ENCODE results near the gene SLC9A9. TPM values are rescaled to one million over a fixed set of nuclear protein-coding genes. Genes with fewer than 3 reads are reported as not detected.

SLC9A9 gene
- total RNA-seq (10 to 100 TPM; 22.0 to 39.7 TPM), polyA plus RNA-seq (ENCODE audit: insufficient read length in 2 of 2) (10 to 100 TPM; 12.0 to 16.2 TPM)
- long read RNA-seq, donor 1, partial matches to known transcripts: 0 of 1 reads
- long read RNA-seq, donor 1, other reads (novel, unspliced or antisense): 0 of 1 reads
- long read RNA-seq, donor 2, partial matches to known transcripts: 0 of 3 reads
- long read RNA-seq, donor 2, other reads (novel, unspliced or antisense): 0 of 3 reads
- long read RNA-seq, donor 3, partial matches to known transcripts: 0 of 2 reads
- long read RNA-seq, donor 3, other reads (novel, unspliced or antisense): 0 of 2 reads
- long read RNA-seq, donor 4, partial matches to known transcripts: 0 of 1 reads
- long read RNA-seq, donor 4, other reads (novel, unspliced or antisense): 0 of 1 reads

DNA sequence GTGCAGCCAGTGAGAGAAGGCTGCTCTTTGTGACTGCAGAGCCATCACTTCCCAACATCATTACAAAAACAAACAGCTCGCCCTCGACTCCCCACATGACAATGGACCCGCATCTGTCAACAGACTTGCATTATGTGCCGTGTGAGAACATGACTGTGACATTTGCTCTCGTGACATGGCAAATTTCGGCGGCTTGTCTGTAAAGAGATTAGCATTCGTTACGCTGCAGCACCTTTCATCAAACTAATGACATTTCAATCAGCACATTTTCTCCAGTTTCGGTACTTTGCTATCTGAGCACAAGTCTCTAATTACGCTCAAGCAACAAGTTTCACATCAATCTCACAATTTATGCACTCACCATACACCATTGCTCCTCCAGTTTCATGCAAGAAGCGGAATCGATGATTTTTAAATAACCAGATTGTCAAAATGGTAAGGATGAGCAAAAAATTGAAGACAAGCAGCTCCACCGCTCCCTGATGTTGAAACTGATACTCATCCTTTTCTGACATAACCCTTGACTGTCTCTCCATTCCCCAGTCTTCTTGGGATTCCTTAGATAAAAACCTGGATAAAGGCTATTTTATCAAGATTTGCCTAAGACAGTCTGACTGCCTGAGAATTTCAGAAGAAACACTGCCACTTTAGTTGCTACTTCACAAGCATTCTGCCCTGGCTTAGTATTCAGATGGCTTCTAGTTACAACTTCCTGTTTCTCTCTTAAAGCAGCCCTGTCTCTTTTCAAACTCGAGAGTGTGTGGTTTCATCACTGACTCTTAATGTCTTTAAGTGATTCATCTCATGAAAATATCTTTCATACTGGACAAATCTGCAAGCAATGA lies at the start of gene SLC9A9:
SLC9A9 (minus strand) TSS at position 682 of the 845 bp plus-strand sequence; CDS start at position 536, 146 bp downstream.
- DNase-seq (ENCODE audit: low read depth in 4 of 6, low spot score in 6 of 6): peak in 4 of 6 donors; percentile 43 to 79 (median 71)
- Histone ChIP-seq H3K36me3 (ENCODE audit: control insufficient read depth, insufficient read depth, low read length) (no peaks in the 10 kb centered on the region), H3K4me1 (ENCODE audit: control insufficient read depth, insufficient read depth, low read length) (no peaks in the 10 kb centered on the region), H3K27me3 (ENCODE audit: control insufficient read depth, insufficient read depth, low read length) (no peaks in the 10 kb centered on the region), H3K4me3 (ENCODE audit: low read depth, low read length) (peak within 1 kb of the TSS; percentile 69), H3K9me3 (ENCODE audit: control insufficient read depth, insufficient read depth, low read length) (no peaks in the 10 kb centered on the region), H3K27ac (ENCODE audit: low read depth, low read length) (peak within 1 kb of the TSS; percentile 74)
- under 1% methylated on average over 11 of the region's 15 CpGs for WGBS (ENCODE audit: insufficient coverage)

DNA sequence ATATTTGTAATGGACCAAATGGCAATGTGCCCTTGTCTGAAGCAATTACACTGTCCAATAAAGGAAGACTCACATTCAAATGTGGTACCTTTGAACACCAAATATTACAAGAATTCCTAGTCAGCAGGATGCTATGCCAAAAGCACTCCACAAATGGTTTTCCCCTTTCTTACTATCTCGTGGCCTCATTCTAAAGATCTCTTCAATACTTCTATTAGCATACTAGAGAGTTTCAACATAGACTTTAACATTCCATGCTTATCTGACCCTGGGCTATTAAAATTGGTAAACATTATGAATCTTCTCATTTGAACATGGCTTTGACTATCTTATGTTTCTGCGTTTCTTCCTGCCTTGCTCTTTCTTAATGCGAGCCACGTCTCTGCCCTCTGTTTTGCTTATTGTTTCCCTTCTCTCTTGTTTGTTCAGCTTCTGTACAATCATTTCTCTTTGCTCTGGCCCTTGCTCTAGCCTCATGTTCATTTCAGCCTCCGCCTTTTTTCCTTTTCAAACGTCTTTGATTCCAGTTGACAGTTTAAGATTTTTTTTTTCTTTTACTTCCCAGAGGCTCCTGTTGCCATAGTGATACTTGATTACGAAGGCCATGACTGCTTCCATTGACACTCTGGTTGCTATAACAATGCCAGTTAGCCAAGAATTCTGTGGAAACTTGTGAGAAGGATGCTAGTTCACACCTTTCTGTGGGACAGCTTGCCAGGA lies 49.5 kb upstream of the SLC9A9 start:
- DNase-seq (ENCODE audit: low read depth in 4 of 6, low spot score in 6 of 6): peak in 5 of 6 donors; percentile 45 to 92 (median 52)
- H3K36me3 ChIP-seq (ENCODE audit: control insufficient read depth, insufficient read depth, low read length): no peaks in the 10 kb centered on the region
- no peaks in the 10 kb centered on the region for H3K9me3 ChIP-seq (ENCODE audit: control insufficient read depth, insufficient read depth, low read length)
- no peaks in the 10 kb centered on the region for H3K27me3 ChIP-seq (ENCODE audit: control insufficient read depth, insufficient read depth, low read length)
- WGBS (ENCODE audit: insufficient coverage): 18% methylated on average over 7 of the region's 7 CpGs
- no peaks in the 10 kb centered on the region for H3K4me1 ChIP-seq (ENCODE audit: control insufficient read depth, insufficient read depth, low read length)
- peak overlapping the region; percentile 29 for H3K27ac ChIP-seq (ENCODE audit: low read depth, low read length)
- no peak overlapping the region for H3K4me3 ChIP-seq (ENCODE audit: low read depth, low read length)

DNA sequence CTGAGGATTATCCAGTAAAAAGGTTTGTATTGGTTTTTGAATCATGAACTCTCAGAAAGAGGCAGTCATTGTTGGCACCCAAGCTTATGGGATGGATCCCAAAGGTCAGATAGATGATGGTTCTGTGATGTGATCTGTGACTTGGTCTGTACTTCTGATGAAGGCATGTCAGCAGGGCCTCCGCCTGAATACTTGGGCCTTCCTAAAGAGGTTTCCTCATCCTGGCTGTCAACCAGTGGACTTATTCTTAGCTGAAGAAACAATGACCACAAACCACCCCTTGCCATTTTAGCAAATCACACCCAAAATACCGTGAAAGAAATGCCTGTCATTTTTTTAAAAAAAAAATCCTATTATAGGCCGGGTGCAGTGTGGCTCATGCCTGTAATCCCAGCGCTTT lies 48.2 kb upstream of the SLC9A9 start:
- no peaks in the 10 kb centered on the region for H3K36me3 ChIP-seq (ENCODE audit: control insufficient read depth, insufficient read depth, low read length)
- no peaks in the 10 kb centered on the region for H3K9me3 ChIP-seq (ENCODE audit: control insufficient read depth, insufficient read depth, low read length)
- no peak for DNase-seq (ENCODE audit: low read depth in 4 of 6, low spot score in 6 of 6)
- H3K4me1 ChIP-seq (ENCODE audit: control insufficient read depth, insufficient read depth, low read length): no peaks in the 10 kb centered on the region
- H3K4me3 ChIP-seq (ENCODE audit: low read depth, low read length): no peak overlapping the region
- H3K27me3 ChIP-seq (ENCODE audit: control insufficient read depth, insufficient read depth, low read length): no peaks in the 10 kb centered on the region
- no peak overlapping the region for H3K27ac ChIP-seq (ENCODE audit: low read depth, low read length)
- WGBS (ENCODE audit: insufficient coverage): 89% methylated on average over 3 of the region's 4 CpGs

DNA sequence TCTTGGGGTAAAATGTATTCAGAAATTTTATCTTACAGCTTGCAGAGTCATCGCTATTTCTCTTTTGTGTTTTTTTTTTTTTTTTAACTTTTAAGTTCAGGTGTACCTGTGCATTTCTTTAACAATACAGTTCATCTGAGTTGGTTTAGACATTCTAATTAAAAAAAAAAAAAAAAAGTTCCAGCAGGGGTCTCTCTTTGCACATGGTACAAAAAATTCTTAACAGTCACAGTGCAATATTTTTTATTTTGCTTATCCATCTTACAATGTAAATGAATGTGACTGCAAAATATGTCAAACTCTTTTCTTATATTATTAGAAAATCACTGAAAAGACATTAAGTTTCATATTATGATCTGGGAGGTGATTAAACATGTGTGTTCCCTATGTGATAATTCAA lies 47.5 kb upstream of the SLC9A9 start:
- Histone ChIP-seq H3K4me3 (ENCODE audit: low read depth, low read length) (no peak overlapping the region), H3K9me3 (ENCODE audit: control insufficient read depth, insufficient read depth, low read length) (no peaks in the 10 kb centered on the region), H3K27me3 (ENCODE audit: control insufficient read depth, insufficient read depth, low read length) (no peaks in the 10 kb centered on the region), H3K27ac (ENCODE audit: low read depth, low read length) (no peak overlapping the region), H3K4me1 (ENCODE audit: control insufficient read depth, insufficient read depth, low read length) (no peaks in the 10 kb centered on the region), H3K36me3 (ENCODE audit: control insufficient read depth, insufficient read depth, low read length) (no peaks in the 10 kb centered on the region)
- no CpG with 5 or more reads among the region's 1 CpG for WGBS (ENCODE audit: insufficient coverage)
- DNase-seq (ENCODE audit: low read depth in 4 of 6, low spot score in 6 of 6): peak in 4 of 6 donors; percentile 27 to 82 (median 36)

DNA sequence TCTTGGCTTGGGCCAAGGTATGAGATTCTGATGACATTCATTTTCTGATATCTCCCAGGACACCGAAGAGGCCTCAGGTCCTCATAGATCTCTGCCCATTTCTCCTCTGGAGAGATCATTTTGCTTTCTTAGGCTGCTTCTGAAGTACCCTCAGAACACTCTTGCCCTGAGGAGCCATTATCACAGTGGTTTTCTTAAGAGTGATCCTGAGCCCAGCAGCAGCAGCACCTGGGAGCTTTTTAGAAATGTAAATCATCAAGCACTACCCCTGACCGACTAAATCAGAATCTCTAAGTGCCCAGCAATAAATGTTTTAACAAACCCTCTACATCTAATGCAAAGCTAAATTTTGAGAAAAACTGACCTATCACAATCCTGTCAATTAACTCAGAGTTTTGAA lies 40.6 kb upstream of the SLC9A9 start:
- H3K4me1 ChIP-seq (ENCODE audit: control insufficient read depth, insufficient read depth, low read length): no peaks in the 10 kb centered on the region
- H3K36me3 ChIP-seq (ENCODE audit: control insufficient read depth, insufficient read depth, low read length): no peaks in the 10 kb centered on the region
- 45% methylated on average over 2 of the region's 2 CpGs for WGBS (ENCODE audit: insufficient coverage)
- no peak overlapping the region for H3K27ac ChIP-seq (ENCODE audit: low read depth, low read length)
- H3K9me3 ChIP-seq (ENCODE audit: control insufficient read depth, insufficient read depth, low read length): no peaks in the 10 kb centered on the region
- DNase-seq (ENCODE audit: low read depth in 4 of 6, low spot score in 6 of 6): no peak
- no peaks in the 10 kb centered on the region for H3K27me3 ChIP-seq (ENCODE audit: control insufficient read depth, insufficient read depth, low read length)
- no peak overlapping the region for H3K4me3 ChIP-seq (ENCODE audit: low read depth, low read length)

DNA sequence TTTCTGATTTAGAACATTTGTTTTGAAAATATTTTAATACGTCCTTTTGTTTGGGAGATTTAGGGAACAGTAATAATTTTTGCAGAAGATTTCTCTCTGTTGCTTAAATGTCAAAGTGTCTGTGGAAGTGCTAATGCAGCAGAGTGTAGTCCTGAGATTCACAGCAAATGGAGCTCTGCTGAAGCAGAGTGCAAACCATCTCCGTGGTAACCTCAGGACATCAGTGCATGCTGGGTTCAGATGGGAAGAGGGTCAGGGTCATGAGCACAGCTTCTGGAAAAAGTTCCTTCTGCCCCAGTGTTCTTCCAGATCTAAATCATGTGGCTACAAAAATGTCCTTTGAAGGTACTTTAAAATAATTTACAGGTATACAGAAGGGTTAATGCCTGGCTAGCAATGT lies 39.9 kb upstream of the SLC9A9 start:
- Histone ChIP-seq H3K4me1 (ENCODE audit: control insufficient read depth, insufficient read depth, low read length) (no peaks in the 10 kb centered on the region), H3K4me3 (ENCODE audit: low read depth, low read length) (no peak overlapping the region), H3K36me3 (ENCODE audit: control insufficient read depth, insufficient read depth, low read length) (no peaks in the 10 kb centered on the region), H3K9me3 (ENCODE audit: control insufficient read depth, insufficient read depth, low read length) (no peaks in the 10 kb centered on the region), H3K27ac (ENCODE audit: low read depth, low read length) (no peak overlapping the region), H3K27me3 (ENCODE audit: control insufficient read depth, insufficient read depth, low read length) (no peaks in the 10 kb centered on the region)
- WGBS (ENCODE audit: insufficient coverage): 65% methylated on average over 2 of the region's 2 CpGs
- DNase-seq (ENCODE audit: low read depth in 4 of 6, low spot score in 6 of 6): no peak

DNA sequence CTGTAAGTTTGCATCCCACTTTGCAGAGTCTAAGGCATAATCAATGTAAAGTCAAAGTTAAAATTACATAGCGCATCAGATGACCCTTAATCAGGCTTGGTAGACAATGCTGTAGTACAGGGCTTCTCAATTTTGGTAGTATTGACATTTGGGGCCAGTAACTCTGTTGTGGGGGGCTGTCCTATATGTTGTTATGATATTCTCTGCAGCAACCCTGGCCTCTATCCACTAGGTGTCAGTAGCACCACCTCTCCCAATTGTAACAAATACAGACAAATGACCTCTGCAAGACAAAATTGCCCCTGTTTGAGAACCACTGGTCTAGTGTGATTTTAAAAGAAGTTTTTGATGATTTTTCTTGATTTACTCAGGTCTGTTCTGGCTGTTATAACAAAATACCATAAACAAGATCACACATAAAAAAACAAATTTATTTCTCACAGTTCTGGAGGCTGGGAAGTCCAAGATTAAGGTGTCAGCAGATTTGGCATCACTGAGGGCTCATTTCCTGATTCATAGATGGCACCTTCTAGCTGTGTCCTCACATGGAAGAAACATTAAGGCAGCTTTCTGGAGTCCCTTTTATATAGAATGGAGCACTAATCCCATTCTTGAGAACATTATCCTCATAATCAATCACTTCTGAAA lies 37.6 kb upstream of the SLC9A9 start:
- peak in 2 of 6 donors; percentile 35 to 55 for DNase-seq (ENCODE audit: low read depth in 4 of 6, low spot score in 6 of 6)
- Histone ChIP-seq H3K4me1 (ENCODE audit: control insufficient read depth, insufficient read depth, low read length) (no peaks in the 10 kb centered on the region), H3K36me3 (ENCODE audit: control insufficient read depth, insufficient read depth, low read length) (no peaks in the 10 kb centered on the region), H3K27ac (ENCODE audit: low read depth, low read length) (no peak overlapping the region), H3K4me3 (ENCODE audit: low read depth, low read length) (no peak overlapping the region), H3K9me3 (ENCODE audit: control insufficient read depth, insufficient read depth, low read length) (no peaks in the 10 kb centered on the region), H3K27me3 (ENCODE audit: control insufficient read depth, insufficient read depth, low read length) (no peaks in the 10 kb centered on the region)
- WGBS (ENCODE audit: insufficient coverage): no CpG with 5 or more reads among the region's 1 CpG

DNA sequence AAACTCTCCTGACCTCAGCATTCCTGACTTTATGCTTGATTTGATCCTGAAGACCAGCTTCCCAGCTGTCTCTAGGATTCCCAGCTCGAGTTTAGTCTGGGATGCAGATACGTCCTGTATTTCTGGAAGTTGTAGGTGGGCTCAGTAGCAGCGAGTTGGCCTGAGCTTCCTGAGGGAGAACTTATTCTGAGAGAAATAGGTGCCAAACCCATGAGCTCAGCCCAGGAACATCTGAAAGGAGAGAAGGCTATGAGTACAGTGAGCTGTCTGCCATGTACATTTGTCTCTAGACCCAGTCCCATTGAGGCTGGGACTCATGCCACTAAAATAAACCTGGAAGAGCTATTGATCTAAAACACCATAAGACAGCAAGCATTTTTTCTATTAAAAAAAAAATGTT lies 36.6 kb upstream of the SLC9A9 start:
- Histone ChIP-seq H3K36me3 (ENCODE audit: control insufficient read depth, insufficient read depth, low read length) (no peaks in the 10 kb centered on the region), H3K4me3 (ENCODE audit: low read depth, low read length) (no peak overlapping the region), H3K27ac (ENCODE audit: low read depth, low read length) (no peak overlapping the region), H3K4me1 (ENCODE audit: control insufficient read depth, insufficient read depth, low read length) (no peaks in the 10 kb centered on the region), H3K27me3 (ENCODE audit: control insufficient read depth, insufficient read depth, low read length) (no peaks in the 10 kb centered on the region), H3K9me3 (ENCODE audit: control insufficient read depth, insufficient read depth, low read length) (no peaks in the 10 kb centered on the region)
- DNase-seq (ENCODE audit: low read depth in 4 of 6, low spot score in 6 of 6): no peak
- WGBS (ENCODE audit: insufficient coverage): 81% methylated on average over 3 of the region's 3 CpGs

DNA sequence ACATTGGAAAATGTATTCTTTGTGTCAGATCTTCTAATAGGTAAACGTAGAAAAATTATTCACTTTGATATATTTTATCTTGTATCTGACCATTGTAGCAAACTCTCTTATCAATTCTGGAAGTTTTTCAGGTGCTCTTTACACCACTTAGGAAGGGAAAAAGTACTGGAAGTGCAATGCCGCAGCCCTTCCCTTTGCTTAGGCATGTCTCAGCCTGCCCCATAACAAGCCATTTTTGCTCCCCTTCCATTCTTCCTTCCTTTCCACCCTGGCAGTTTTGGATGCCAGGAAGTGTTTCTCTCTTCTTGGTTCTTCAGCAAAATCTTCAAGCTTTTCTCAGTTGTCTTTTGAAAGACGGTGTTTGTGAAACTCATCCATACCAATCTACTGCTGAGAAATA lies 34.9 kb upstream of the SLC9A9 start:
- Histone ChIP-seq H3K27ac (ENCODE audit: low read depth, low read length) (no peak overlapping the region), H3K4me1 (ENCODE audit: control insufficient read depth, insufficient read depth, low read length) (no peaks in the 10 kb centered on the region)
- 100% methylated on average over 2 of the region's 3 CpGs for WGBS (ENCODE audit: insufficient coverage)

More for the DNA sequence above, 34.9 kb upstream of the SLC9A9 start:
- Histone ChIP-seq H3K27me3 (ENCODE audit: control insufficient read depth, insufficient read depth, low read length) (no peaks in the 10 kb centered on the region), H3K9me3 (ENCODE audit: control insufficient read depth, insufficient read depth, low read length) (no peaks in the 10 kb centered on the region), H3K36me3 (ENCODE audit: control insufficient read depth, insufficient read depth, low read length) (no peaks in the 10 kb centered on the region), H3K4me3 (ENCODE audit: low read depth, low read length) (no peak overlapping the region)
- DNase-seq (ENCODE audit: low read depth in 4 of 6, low spot score in 6 of 6): no peak
